ENCODE results near the gene ANKRD62. TPM values are rescaled to one million over a fixed set of nuclear protein-coding genes. Genes with fewer than 3 reads are reported as not detected.

The ANKRD62 gene
- total and polyA plus RNA-seq, 9 of the 15 experiments (the other 6 are each of a cell fraction or from before 2014, with no cell fraction given): 0.16 to 1.1 (median 0.45) TPM; not detected in 1

DNA sequence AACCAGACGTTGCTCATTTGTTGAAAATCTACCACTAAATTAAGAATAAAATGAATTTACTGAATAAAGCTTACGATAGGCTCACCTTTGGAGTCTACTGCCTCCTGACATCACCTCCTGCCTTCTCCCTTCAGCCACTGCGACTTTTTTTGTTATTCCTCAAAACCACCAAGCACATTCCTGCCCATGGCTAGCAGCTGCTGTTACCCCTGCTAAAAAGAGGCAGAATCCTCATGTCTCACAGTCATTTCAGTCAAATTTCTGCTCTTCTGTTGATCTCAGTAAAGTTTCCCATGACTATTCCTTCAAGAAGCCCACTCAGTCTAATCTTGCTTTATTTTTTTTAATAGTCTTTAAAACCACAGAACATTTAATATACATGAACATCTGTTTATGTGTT lies 40.8 kb upstream of the ANKRD62 start (continued):
- TF ChIP-seq KLF10 (CRISPR knock-in tag; IDR thresholded peaks at IDR 0.05): no peak

DNA sequence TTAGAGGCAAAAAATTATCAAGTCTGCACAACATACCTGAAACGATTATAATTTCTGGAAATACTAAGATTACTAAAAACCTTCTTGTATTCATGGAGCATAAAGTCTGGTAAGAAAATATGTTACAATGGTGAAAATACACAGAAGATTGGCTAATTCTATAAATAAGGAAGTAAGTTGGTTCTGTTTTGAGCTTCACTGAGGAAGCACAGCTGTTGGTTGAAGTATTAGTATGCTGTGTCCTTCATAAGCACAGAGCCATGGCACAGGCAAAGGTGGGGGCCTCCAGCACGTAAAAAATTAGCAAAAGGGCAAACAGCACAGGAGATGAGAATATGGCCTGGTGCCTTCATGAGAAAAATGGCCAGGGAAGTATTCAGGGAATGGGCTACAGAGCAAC lies 40.4 kb upstream of the ANKRD62 start:
- 0% methylated on average over 2 of the region's 2 CpGs for WGBS (ENCODE audit: insufficient coverage, low coverage, missing lambda C conversion rate)
- Histone ChIP-seq H2AFZ (ENCODE audit: low read depth, low read length) (no peak overlapping the region), H3K4me2 (ENCODE audit: insufficient read depth, low read length) (no peak overlapping the region), H3K79me2 (ENCODE audit: control insufficient read depth, insufficient read depth, low read length) (no peaks in the 10 kb centered on the region), H3K9me1 (ENCODE audit: control insufficient read depth, insufficient read depth, low read length) (no peaks in the 10 kb centered on the region), H3K36me3 (ENCODE audit: control insufficient read depth, insufficient read depth, low read length) (no peaks in the 10 kb centered on the region), H4K20me1 (replicated peaks; ENCODE audit: control insufficient read depth, insufficient read depth, low read length) (no peaks in the 10 kb centered on the region; the same call in 1 of the 2 replicates), H3K9ac (ENCODE audit: insufficient read depth in 1 of 2, low read depth in 2 of 2, low read length in 2 of 2) (no peak overlapping the region), H3K27me3 (ENCODE audit: control insufficient read depth in 2 of 2, insufficient read depth in 2 of 2, low read length in 2 of 2) (peaks cover 6 to 22% of the 10 kb centered on the region in 2 experiments; a peak in 4 of 5 replicates), H3K4me1 (replicated peaks in 1 of 2; ENCODE audit: control insufficient read depth in 2 of 2, insufficient read depth in 2 of 2, low read length in 2 of 2) (peaks cover 0 to 6% of the 10 kb centered on the region in 2 experiments; a peak in 1 of 5 replicates), H3K27ac (ENCODE audit: extremely low read depth, low read depth, low read length) (no peak overlapping the region), H3K4me3 (no peak overlapping the region), H3K9me3 (replicated peaks; ENCODE audit: control insufficient read depth, insufficient read depth, low read depth, low read length) (no peaks in the 10 kb centered on the region)
- no TSS peak for BruUV-seq (replicated peaks)
- no peak for FAIRE-seq
- in situ Hi-C loops (cut with MboI) (no loop called here), intact Hi-C loops (cut with micrococcal nuclease) (no loop called here)
- ChIA-PET POLR2A (no interaction called here), CTCF (ENCODE audit: low intra/inter-chr PET ratio) (no interaction called here)
- no peak for ATAC-seq
- no peak for DNase-seq (ENCODE audit: extremely low read depth in 1 of 4, low spot score in 3 of 4)
- TF ChIP-seq ATF2 (CRISPR knock-in tag; IDR thresholded peaks at IDR 0.05) (no peak), SMAD1 (IDR thresholded peaks at IDR 0.05; ENCODE audit: low read depth, low read length, partially characterized antibody) (no peak), TGIF2 (CRISPR knock-in tag; IDR thresholded peaks at IDR 0.05) (no peak), SRSF1 (IDR thresholded peaks at IDR 0.05; ENCODE audit: low read depth, low read length) (no peak), SP1 (CRISPR knock-in tag; IDR thresholded peaks at IDR 0.05) (no peak), ZNF316 (IDR thresholded peaks at IDR 0.05) (no peak)
- TF ChIP-seq, protein P1, sequence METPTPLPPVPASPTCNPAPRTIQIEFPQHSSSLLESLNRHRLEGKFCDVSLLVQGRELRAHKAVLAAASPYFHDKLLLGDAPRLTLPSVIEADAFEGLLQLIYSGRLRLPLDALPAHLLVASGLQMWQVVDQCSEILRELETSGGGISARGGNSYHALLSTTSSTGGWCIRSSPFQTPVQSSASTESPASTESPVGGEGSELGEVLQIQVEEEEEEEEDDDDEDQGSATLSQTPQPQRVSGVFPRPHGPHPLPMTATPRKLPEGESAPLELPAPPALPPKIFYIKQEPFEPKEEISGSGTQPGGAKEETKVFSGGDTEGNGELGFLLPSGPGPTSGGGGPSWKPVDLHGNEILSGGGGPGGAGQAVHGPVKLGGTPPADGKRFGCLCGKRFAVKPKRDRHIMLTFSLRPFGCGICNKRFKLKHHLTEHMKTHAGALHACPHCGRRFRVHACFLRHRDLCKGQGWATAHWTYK (CRISPR knock-in tag; IDR thresholded peaks at IDR 0.05): no peak
- TF ChIP-seq, protein P2, sequence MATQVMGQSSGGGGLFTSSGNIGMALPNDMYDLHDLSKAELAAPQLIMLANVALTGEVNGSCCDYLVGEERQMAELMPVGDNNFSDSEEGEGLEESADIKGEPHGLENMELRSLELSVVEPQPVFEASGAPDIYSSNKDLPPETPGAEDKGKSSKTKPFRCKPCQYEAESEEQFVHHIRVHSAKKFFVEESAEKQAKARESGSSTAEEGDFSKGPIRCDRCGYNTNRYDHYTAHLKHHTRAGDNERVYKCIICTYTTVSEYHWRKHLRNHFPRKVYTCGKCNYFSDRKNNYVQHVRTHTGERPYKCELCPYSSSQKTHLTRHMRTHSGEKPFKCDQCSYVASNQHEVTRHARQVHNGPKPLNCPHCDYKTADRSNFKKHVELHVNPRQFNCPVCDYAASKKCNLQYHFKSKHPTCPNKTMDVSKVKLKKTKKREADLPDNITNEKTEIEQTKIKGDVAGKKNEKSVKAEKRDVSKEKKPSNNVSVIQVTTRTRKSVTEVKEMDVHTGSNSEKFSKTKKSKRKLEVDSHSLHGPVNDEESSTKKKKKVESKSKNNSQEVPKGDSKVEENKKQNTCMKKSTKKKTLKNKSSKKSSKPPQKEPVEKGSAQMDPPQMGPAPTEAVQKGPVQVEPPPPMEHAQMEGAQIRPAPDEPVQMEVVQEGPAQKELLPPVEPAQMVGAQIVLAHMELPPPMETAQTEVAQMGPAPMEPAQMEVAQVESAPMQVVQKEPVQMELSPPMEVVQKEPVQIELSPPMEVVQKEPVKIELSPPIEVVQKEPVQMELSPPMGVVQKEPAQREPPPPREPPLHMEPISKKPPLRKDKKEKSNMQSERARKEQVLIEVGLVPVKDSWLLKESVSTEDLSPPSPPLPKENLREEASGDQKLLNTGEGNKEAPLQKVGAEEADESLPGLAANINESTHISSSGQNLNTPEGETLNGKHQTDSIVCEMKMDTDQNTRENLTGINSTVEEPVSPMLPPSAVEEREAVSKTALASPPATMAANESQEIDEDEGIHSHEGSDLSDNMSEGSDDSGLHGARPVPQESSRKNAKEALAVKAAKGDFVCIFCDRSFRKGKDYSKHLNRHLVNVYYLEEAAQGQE (IDR thresholded peaks at IDR 0.05; ENCODE audit: borderline replicate concordance): no peak
- TF ChIP-seq, protein P2 (CRISPR knock-in tag; IDR thresholded peaks at IDR 0.05; ENCODE audit: low read depth): no peak

Measured in K562 (cell line).